IMR-90 (cell line): ENCODE data around the gene ROBO4. TPM values are rescaled to one million over a fixed set of nuclear protein-coding genes. Genes with fewer than 3 reads are reported as not detected.

Experiments
- ATAC-seq: fragments of 200-7000 bp; cut with Tn5 transposase; 2 replicates; pipeline ENCODE4 v1.9.1; 2020; ENCODE audit warnings: low read depth, mild to moderate bottlenecking, moderate library complexity
- BruUV-seq: library from RNA; stranded (reverse); fragments of 400-500 nt; replicated peaks from 2 replicates; lab custom pipeline; 2021; lab: Mats Ljungman, UMichigan
- CTCF ChIA-PET: fragments of 300-600 bp; formaldehyde crosslinking; extraction: SDS; loops from one replicate; lab custom pipeline; 2021; ENCODE audit warnings: antibody characterized with exemption; lab: Yijun Ruan, JAX
- POLR2A ChIA-PET: fragments of 300-600 bp; sonication (Branson Sonifier 250); formaldehyde crosslinking; loops from one replicate; lab custom pipeline; 2022; ENCODE audit warnings: antibody characterized with exemption; ENCODE audit not compliant: unreplicated experiment; lab: Charles Lee
- DNase-seq: peaks from one replicate; pipeline ENCODE4 v3.0.0; 2013
- H2AFZ ChIP-seq: replicated peaks from 2 replicates; pipeline ENCODE3; 2013; ENCODE audit warnings: low read length, mild to moderate bottlenecking; ENCODE audit not compliant: poor library complexity
- H2AK5ac ChIP-seq: 2 replicates; pipeline ENCODE4 v1.6.1; 2013; ENCODE audit warnings: low read depth, low read length, inconsistent platforms
- H2AK9ac ChIP-seq: replicated peaks from 2 replicates; pipeline ENCODE3; 2013; ENCODE audit warnings: mild to moderate bottlenecking, low read depth, low read length, moderate library complexity; ENCODE audit not compliant: poor library complexity
- H2BK120ac ChIP-seq: 2 replicates; pipeline ENCODE4 v1.6.1; 2013; ENCODE audit warnings: low read depth, low read length, inconsistent platforms
- H2BK15ac ChIP-seq: 3 replicates; pipeline ENCODE4 v1.6.1; 2013; ENCODE audit warnings: low read depth, low read length, inconsistent platforms
- H2BK20ac ChIP-seq: 2 replicates; pipeline ENCODE4 v1.6.1; 2013; ENCODE audit warnings: low read depth, mild to moderate bottlenecking, inconsistent platforms, low read length, moderate library complexity
- H2BK5ac ChIP-seq: 2 replicates; pipeline ENCODE4 v1.6.1; 2013; ENCODE audit warnings: mild to moderate bottlenecking, low read depth, low read length, inconsistent platforms; ENCODE audit not compliant: poor library complexity, severe bottlenecking
- H3K14ac ChIP-seq: replicated peaks from 2 replicates; pipeline ENCODE4 v1.6.1; 2013; ENCODE audit warnings: low read depth, low read length, inconsistent platforms
- H3K18ac ChIP-seq: 2 replicates; pipeline ENCODE4 v1.6.1; 2013; ENCODE audit warnings: low read depth, low read length, control low read depth
- H3K23ac ChIP-seq: 2 replicates; pipeline ENCODE4 v1.6.1; 2013; ENCODE audit warnings: low read depth, low read length, inconsistent platforms
- H3K27ac ChIP-seq: 2 replicates; pipeline ENCODE4 v1.5.1; 2013; ENCODE audit warnings: mild to moderate bottlenecking, control low read depth, low read length; ENCODE audit not compliant: insufficient read depth
- H3K27me3 ChIP-seq: 2 replicates; pipeline ENCODE4 v1.6.1; 2013; ENCODE audit warnings: low read length; ENCODE audit not compliant: control insufficient read depth, insufficient read depth
- H3K36me3 ChIP-seq: 2 replicates; pipeline ENCODE4 v1.6.1; 2013; ENCODE audit warnings: low read length, mixed read lengths; ENCODE audit not compliant: control insufficient read depth, insufficient read depth
- H3K4ac ChIP-seq: 2 replicates; pipeline ENCODE4 v1.6.1; 2013; ENCODE audit warnings: low read depth, low read length, inconsistent platforms
- H3K4me1 ChIP-seq: 2 replicates; pipeline ENCODE4 v1.6.1; 2013; ENCODE audit warnings: low read length, mixed read lengths; ENCODE audit not compliant: control insufficient read depth, insufficient read depth
- H3K4me2 ChIP-seq: 2 replicates; pipeline ENCODE4 v1.6.1; 2013; ENCODE audit warnings: low read depth, mild to moderate bottlenecking, control low read depth, low read length, moderate library complexity
- H3K4me3 ChIP-seq: 2 replicates; pipeline ENCODE4 v1.5.1; 2013; ENCODE audit warnings: low read depth, mild to moderate bottlenecking, control low read depth, low read length, moderate library complexity; ENCODE audit not compliant: insufficient read depth
- H3K56ac ChIP-seq: 2 replicates; pipeline ENCODE4 v1.6.1; 2013; ENCODE audit warnings: low read length, inconsistent platforms; ENCODE audit not compliant: insufficient read depth; ENCODE audit errors: extremely low read depth
- H3K79me1 ChIP-seq, 2 experiments: 2 replicates each; pipeline ENCODE4 v1.6.1; 2013; ENCODE audit warnings: low read length in 2 of 2, inconsistent platforms in 1 of 2, low read depth in 1 of 2
- H3K9ac ChIP-seq: 2 replicates; pipeline ENCODE4 v1.6.1; 2013; ENCODE audit warnings: low read depth, low read length, control low read depth
- H3K9me1 ChIP-seq: 2 replicates; pipeline ENCODE4 v1.6.1; 2013; ENCODE audit warnings: low read length, inconsistent platforms; ENCODE audit not compliant: insufficient read depth
- H3K9me3 ChIP-seq: 2 replicates; pipeline ENCODE4 v1.6.1; 2013; ENCODE audit warnings: low read length; ENCODE audit not compliant: control insufficient read depth, insufficient read depth
- H4K20me1 ChIP-seq: 2 replicates; pipeline ENCODE4 v1.6.1; 2013; ENCODE audit warnings: low read length, inconsistent platforms; ENCODE audit not compliant: insufficient read depth
- H4K5ac ChIP-seq: 2 replicates; pipeline ENCODE4 v1.6.1; 2013; ENCODE audit warnings: mild to moderate bottlenecking, low read depth, low read length, control low read depth
- H4K8ac ChIP-seq, 2 experiments: 2 replicates each; pipeline ENCODE4 v1.6.1; 2013; ENCODE audit warnings: low read depth in 2 of 2, low read length in 2 of 2, control low read depth in 1 of 2, inconsistent platforms in 1 of 2
- H4K91ac ChIP-seq: 2 replicates; pipeline ENCODE4 v1.6.1; 2013; ENCODE audit warnings: low read depth, low read length, inconsistent platforms; ENCODE audit not compliant: insufficient read depth
- BHLHE40 ChIP-seq: fragments of 150-350 bp; IDR thresholded peaks from 2 replicates; pipeline ENCODE4 v1.6.1; 2016; ENCODE audit warnings: mild to moderate bottlenecking, low read depth, low read length
- CEBPB ChIP-seq: IDR thresholded peaks from 2 replicates; pipeline ENCODE4 v1.6.1; 2012; ENCODE audit warnings: low read depth, low read length, improper control_type of control experiment
- CHD1 ChIP-seq: IDR thresholded peaks from 2 replicates; pipeline ENCODE4 v1.6.1; 2012; ENCODE audit warnings: low read depth, low read length, improper control_type of control experiment
- MAFK ChIP-seq: IDR thresholded peaks from 2 replicates; pipeline ENCODE4 v1.6.1; 2012; ENCODE audit warnings: low read depth, low read length, improper control_type of control experiment
- RFX5 ChIP-seq: IDR thresholded peaks from 2 replicates; pipeline ENCODE4 v1.8.0; 2012; ENCODE audit warnings: low read depth, mild to moderate bottlenecking, low read length, moderate library complexity
- WGBS, 2 experiments: methylation state at CpG; one replicate each; pipeline versions ENCODE4 v1.1.5 to v1.1.7; 2013; ENCODE audit warnings: missing lambda C conversion rate in 2 of 2; ENCODE audit not compliant: insufficient read length in 1 of 2; ENCODE audit errors: extremely low coverage in 2 of 2; 5-methylcytosine and 5-hydroxymethylcytosine counted together
- dilution Hi-C: fragments of 300-500 bp; cut with HindIII; formaldehyde crosslinking; loops from one replicate; pipeline ENCODE4 v1.14.3; 2018; ENCODE audit warnings: low sequenced_read_pairs; ENCODE audit not compliant: unreplicated experiment
- in situ Hi-C: fragments of 300-500 bp; cut with MboI; formaldehyde crosslinking; loops from 3 replicates; pipeline ENCODE4 v1.14.3; 2019; ENCODE audit warnings: low sequenced_read_pairs, inconsistent platforms, mixed read lengths
- intact Hi-C: fragments of 100-400 bp; cut with micrococcal nuclease; formaldehyde crosslinking; loops from 2 replicates; pipeline ENCODE4 v1.10.0; 2022
- polyA plus RNA-seq, 3 experiments: library from polyadenylated mRNA; depleted of rRNA; stranded (reverse); fragments of >200 nt; gene quantifications; 2 replicates each; pipeline ENCODE4 v1.2.3, GENCODE V29; 2012; ENCODE audit warnings: low replicate concordance in 1 of 3
- total RNA-seq: library from RNA; depleted of rRNA; stranded (reverse); fragments of >200 nt; gene quantifications from 2 replicates; pipeline ENCODE4 v1.2.3, GENCODE V29; 2012
- TF ChIP-seq, protein P1 (sequence below): conservative IDR thresholded peaks from 2 replicates; pipeline ENCODE4 v1.5.1; 2012; ENCODE audit warnings: mild to moderate bottlenecking, low read depth, low read length, improper control_type of control experiment

The ROBO4 gene
- total and polyA plus RNA-seq, 2 of the 4 experiments (the other 2 are of a cell fraction) = 0.72 to 0.82 TPM

DNA sequence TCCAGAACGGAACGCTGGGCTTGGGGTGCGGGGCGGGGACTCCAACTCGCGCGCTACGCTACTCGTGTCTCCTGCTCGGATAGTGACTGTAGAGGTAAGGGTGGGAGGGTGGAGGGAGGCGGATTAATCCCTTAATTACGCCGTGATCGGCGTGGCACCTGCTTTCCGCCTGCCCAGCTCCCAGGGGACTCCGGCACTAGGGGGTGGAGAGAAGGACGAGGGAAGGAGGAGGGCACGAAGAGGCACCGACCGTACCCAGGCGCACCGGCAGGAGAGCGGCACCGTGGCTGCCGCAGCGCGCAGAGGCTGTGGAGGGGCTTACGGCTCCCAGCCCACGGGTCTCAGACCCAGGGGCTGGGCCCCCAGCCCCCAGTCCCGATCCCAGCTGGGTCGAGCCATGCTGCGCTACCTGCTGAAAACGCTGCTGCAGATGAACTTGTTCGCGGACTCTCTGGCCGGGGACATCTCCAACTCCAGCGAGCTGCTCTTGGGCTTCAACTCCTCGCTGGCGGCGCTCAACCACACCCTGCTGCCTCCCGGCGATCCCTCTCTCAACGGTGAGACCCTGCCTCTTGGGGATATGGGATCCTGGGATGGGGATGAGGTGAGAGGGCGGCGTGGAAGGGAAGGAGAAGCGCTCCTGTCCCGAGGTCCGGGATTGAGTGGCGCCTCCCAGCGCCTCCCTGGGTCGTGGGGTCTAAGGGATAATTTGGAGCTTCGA lies 32.3 kb downstream of the ROBO4 start, which contains the start of gene ROBO3:
TSS of gene ROBO3 (plus strand) at position 252 of the 721 bp plus-strand sequence. CDS start at position 398, 146 bp downstream.
- Histone ChIP-seq H3K23ac (no peak within 1 kb of the TSS; the same call in 1 of the 2 replicates), H3K56ac (no peak within 1 kb of the TSS), H3K9ac (no peak within 1 kb of the TSS), H2BK20ac (no peak within 1 kb of the TSS), H3K9me3 (no peaks in the 10 kb centered on the region; the same call in 1 of the 2 replicates), H3K18ac (no peak within 1 kb of the TSS), H2AFZ (peak within 1 kb of the TSS; percentile 68), H4K5ac (no peak within 1 kb of the TSS), H3K4me3 (peak within 1 kb of the TSS; percentile 20; the same call in 1 of the 2 replicates), H3K14ac (no peak within 1 kb of the TSS), H2AK5ac (no peak within 1 kb of the TSS), H3K4me1 (peaks cover 2% of the 10 kb centered on the region), H2BK5ac (no peak within 1 kb of the TSS), H4K91ac (no peak within 1 kb of the TSS), H3K4me2 (peak within 1 kb of the TSS; percentile 55; the same call in 1 of the 2 replicates), H3K27me3 (peaks cover 95% of the 10 kb centered on the region), H2BK120ac (no peak within 1 kb of the TSS), H3K27ac (no peak within 1 kb of the TSS), H2BK15ac (no peak within 1 kb of the TSS), H3K79me1 (no peaks in the 10 kb centered on the region), H4K8ac (no peak within 1 kb of the TSS), H3K36me3 (no peaks in the 10 kb centered on the region), H2AK9ac (peak within 1 kb of the TSS; percentile 52), H4K20me1 (0 out of 2 replicates have a peak, but pooled peaks cover 4% of the 10 kb centered on the region), H3K9me1 (no peaks in the 10 kb centered on the region; the same call in 1 of the 2 replicates), H3K4ac (no peak within 1 kb of the TSS)
- in situ Hi-C loops (no loop called here), intact Hi-C loops (loop anchor here (10.0 kb wide), 2 partner anchors 461 to 791 kb away; no protein-coding TSS in a partner anchor), dilution Hi-C loops (no loop called here)
- CTCF ChIA-PET = interaction anchor here (0.6 to 2.4 kb wide), 6 partner anchors 11 to 216 kb away, joined by 3 to 19 read pairs (median 4); no protein-coding TSS in a partner anchor
- DNase-seq = no peak
- 3% methylated on average over 14 of the region's 53 CpGs; no CpG with 5 or more reads in 1 of the 2 experiments for WGBS, 2 experiments
- POLR2A ChIA-PET = no interaction called here
- no TSS peak for BruUV-seq
- TF ChIP-seq CEBPB (no peak), MAFK (no peak), CHD1 (no peak), RFX5 (no peak), BHLHE40 (no peak)
- TF ChIP-seq, protein P1, sequence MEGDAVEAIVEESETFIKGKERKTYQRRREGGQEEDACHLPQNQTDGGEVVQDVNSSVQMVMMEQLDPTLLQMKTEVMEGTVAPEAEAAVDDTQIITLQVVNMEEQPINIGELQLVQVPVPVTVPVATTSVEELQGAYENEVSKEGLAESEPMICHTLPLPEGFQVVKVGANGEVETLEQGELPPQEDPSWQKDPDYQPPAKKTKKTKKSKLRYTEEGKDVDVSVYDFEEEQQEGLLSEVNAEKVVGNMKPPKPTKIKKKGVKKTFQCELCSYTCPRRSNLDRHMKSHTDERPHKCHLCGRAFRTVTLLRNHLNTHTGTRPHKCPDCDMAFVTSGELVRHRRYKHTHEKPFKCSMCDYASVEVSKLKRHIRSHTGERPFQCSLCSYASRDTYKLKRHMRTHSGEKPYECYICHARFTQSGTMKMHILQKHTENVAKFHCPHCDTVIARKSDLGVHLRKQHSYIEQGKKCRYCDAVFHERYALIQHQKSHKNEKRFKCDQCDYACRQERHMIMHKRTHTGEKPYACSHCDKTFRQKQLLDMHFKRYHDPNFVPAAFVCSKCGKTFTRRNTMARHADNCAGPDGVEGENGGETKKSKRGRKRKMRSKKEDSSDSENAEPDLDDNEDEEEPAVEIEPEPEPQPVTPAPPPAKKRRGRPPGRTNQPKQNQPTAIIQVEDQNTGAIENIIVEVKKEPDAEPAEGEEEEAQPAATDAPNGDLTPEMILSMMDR = no peak
- ATAC-seq = no peak
